ENCODE measurements around the gene SNTG2. TPM values are rescaled to one million over a fixed set of nuclear protein-coding genes. Genes with fewer than 3 reads are reported as not detected.

Gene SNTG2
- total and polyA plus RNA-seq, 2 donors (not counting 3 experiments of a cell fraction or from before 2014, with no cell fraction given): not detected

DNA sequence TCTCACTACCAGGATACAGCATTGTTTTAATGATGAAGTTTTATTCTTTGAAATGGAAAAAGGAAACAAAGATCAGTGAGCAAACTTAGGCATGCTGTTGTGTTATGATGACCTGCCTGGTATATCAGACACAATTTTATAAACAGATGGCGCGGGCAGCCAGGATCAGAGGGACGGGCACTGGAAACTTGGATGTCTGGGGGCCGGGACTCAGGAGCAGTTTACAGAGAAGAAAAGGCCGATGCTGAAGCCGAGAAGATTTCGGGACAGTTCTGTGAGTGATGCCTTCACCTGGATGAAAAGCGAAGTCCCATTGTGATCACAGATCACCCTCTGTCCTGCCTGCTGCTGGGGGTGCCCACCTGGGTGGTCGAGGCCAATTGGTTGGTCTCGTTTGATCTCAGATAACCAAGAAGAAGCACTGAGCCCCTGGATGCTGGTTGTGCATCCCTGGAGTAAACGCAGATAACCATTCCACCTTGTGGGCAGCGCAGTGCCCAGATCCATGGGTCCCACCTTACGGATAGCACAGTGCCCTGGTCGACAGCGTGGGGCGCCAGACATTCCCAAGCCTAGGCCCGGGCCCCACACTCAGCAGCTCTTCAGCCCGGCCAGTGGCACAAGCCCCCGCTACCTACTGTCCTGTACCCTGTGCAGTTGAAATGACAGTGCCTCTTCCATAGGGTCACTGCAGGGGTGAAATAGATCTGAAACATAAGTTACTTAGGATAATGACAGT is 279.7 kb downstream of the SNTG2 start:
- FAIRE-seq: no peak
- CTCF ChIA-PET: no interaction called here
- H3K27ac ChIP-seq (ENCODE audit: insufficient read depth, low read depth, low read length): no peak overlapping the region

More for the DNA sequence above, 279.7 kb downstream of the SNTG2 start:
- Histone ChIP-seq H3K9ac (replicated peaks; ENCODE audit: extremely low read depth, insufficient read depth, low read length) (no peak overlapping the region), H3K9me3 (replicated peaks; ENCODE audit: control insufficient read depth, insufficient read depth, low read length) (peaks cover 7% of the 10 kb centered on the region), H3K36me3 (ENCODE audit: control insufficient read depth in 2 of 2, extremely low read depth in 1 of 2, insufficient read depth in 2 of 2, low read length in 2 of 2) (no peaks in the 10 kb centered on the region), H4K20me1 (replicated peaks; ENCODE audit: control insufficient read depth, extremely low read depth, insufficient read depth, low read length) (no peaks in the 10 kb centered on the region), H3K79me2 (ENCODE audit: control insufficient read depth, insufficient read depth, low read length) (no peaks in the 10 kb centered on the region), H3K4me1 (ENCODE audit: control insufficient read depth, extremely low read depth, insufficient read depth, low read length) (no peaks in the 10 kb centered on the region), H3K9me1 (replicated peaks; ENCODE audit: control insufficient read depth, extremely low read depth, insufficient read depth, low read length) (no peaks in the 10 kb centered on the region), H3K4me3 (replicated peaks in 1 of 3; ENCODE audit: insufficient read depth in 1 of 3, low read depth in 1 of 3, low read length in 3 of 3) (no peak overlapping the region), H3K4me2 (ENCODE audit: insufficient read depth, low read length) (no peak overlapping the region), H2AFZ (ENCODE audit: low read depth, low read length) (no peak overlapping the region), H3K27me3 (ENCODE audit: control insufficient read depth in 2 of 2, insufficient read depth in 2 of 2, low read length in 2 of 2) (no peaks in the 10 kb centered on the region)
- BruUV-seq (replicated peaks): no TSS peak
- no peak for DNase-seq (ENCODE audit: low read depth, low spot score)
- POLR2A ChIA-PET: no interaction called here
- intact Hi-C loops (cut with micrococcal nuclease): no loop called here
- dilution Hi-C loops (cut with MboI; ENCODE audit: extremely low pct_ligation_motif_present, low sequenced_read_pairs): no loop called here
- TF ChIP-seq, protein P1, sequence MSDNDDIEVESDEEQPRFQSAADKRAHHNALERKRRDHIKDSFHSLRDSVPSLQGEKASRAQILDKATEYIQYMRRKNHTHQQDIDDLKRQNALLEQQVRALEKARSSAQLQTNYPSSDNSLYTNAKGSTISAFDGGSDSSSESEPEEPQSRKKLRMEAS (IDR thresholded peaks at IDR 0.05; ENCODE audit: insufficient read depth, insufficient read length): no peak
- TF ChIP-seq POLR2A (IDR thresholded peaks at IDR 0.05; ENCODE audit: low read depth, low read length) (no peak), JUN (IDR thresholded peaks at IDR 0.05; ENCODE audit: borderline replicate concordance, insufficient read depth, insufficient read length, low read depth) (no peak), GATA2 (IDR thresholded peaks at IDR 0.05; ENCODE audit: insufficient read depth, insufficient read length, low read depth, low read length) (no peak), FOS (IDR thresholded peaks at IDR 0.05; ENCODE audit: borderline replicate concordance, insufficient read depth, low read length) (no peak), POLR2AphosphoS5 (IDR thresholded peaks at IDR 0.05; ENCODE audit: insufficient read depth, low read depth, low read length) (no peak)
- TF ChIP-seq, protein P2, sequence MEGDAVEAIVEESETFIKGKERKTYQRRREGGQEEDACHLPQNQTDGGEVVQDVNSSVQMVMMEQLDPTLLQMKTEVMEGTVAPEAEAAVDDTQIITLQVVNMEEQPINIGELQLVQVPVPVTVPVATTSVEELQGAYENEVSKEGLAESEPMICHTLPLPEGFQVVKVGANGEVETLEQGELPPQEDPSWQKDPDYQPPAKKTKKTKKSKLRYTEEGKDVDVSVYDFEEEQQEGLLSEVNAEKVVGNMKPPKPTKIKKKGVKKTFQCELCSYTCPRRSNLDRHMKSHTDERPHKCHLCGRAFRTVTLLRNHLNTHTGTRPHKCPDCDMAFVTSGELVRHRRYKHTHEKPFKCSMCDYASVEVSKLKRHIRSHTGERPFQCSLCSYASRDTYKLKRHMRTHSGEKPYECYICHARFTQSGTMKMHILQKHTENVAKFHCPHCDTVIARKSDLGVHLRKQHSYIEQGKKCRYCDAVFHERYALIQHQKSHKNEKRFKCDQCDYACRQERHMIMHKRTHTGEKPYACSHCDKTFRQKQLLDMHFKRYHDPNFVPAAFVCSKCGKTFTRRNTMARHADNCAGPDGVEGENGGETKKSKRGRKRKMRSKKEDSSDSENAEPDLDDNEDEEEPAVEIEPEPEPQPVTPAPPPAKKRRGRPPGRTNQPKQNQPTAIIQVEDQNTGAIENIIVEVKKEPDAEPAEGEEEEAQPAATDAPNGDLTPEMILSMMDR (IDR thresholded peaks at IDR 0.05; ENCODE audit: extremely low read depth in 1 of 2, insufficient read depth in 1 of 2, low read depth in 1 of 2, low read length in 2 of 2): no peak
